Spleen (tissue), 11 donors: ENCODE data around the gene TRABD2A. TPM values are rescaled to one million over a fixed set of nuclear protein-coding genes. Genes with fewer than 3 reads are reported as not detected.
"Not testable (repeated sequence)": the region's sequence is repeated elsewhere in the genome, so short reads cannot be mapped to it uniquely, and the experiment has no call there.

Experiments used
- DNase-seq: peaks from one replicate; pipeline ENCODE4 v3.0.0-alpha.2; 2020
- H3K27ac ChIP-seq, 8 donors: fragments of 200-600 bp; sonication (generic) in 7 of 8; 1 replicate in 4 of 8; 2 replicates in 4 of 8; pipeline versions ENCODE4 v1.5.0 to v1.8.0; 2016 to 2021; ENCODE audit warnings: inconsistent platforms in 4 of 8, mild to moderate bottlenecking in 4 of 8, moderate library complexity in 1 of 8
- H3K27me3 ChIP-seq, 7 donors: fragments of 200-600 bp; sonication (generic) in 6 of 7; replicated peaks in 1 of 7; 1 replicate in 4 of 7; 2 replicates in 3 of 7; pipeline versions ENCODE4 v1.5.0 to v1.8.0; 2016 to 2021; ENCODE audit warnings: inconsistent platforms in 3 of 7, mild to moderate bottlenecking in 1 of 7
- H3K36me3 ChIP-seq, 6 donors: fragments of 200-600 bp; sonication (generic) in 5 of 6; 1 replicate in 4 of 6; 2 replicates in 2 of 6; pipeline versions ENCODE4 v1.5.0 to v1.8.0; 2016 to 2021; ENCODE audit warnings: inconsistent platforms in 2 of 6
- H3K4me1 ChIP-seq, 6 donors: fragments of 200-600 bp; sonication (generic) in 5 of 6; 1 replicate in 3 of 6; 2 replicates in 3 of 6; pipeline versions ENCODE4 v1.5.0 to v1.8.0; 2016 to 2021; ENCODE audit warnings: inconsistent platforms in 3 of 6
- H3K4me3 ChIP-seq, 8 donors: fragments of 200-600 bp; sonication (generic) in 7 of 8; 1 replicate in 4 of 8; 2 replicates in 4 of 8; pipeline versions ENCODE4 v1.5.0 to v1.8.0; 2016 to 2021; ENCODE audit warnings: inconsistent platforms in 4 of 8, mild to moderate bottlenecking in 4 of 8, moderate library complexity in 2 of 8
- H3K9me3 ChIP-seq, 8 donors: fragments of 200-600 bp; sonication (generic) in 7 of 8; 1 replicate in 4 of 8; 2 replicates in 4 of 8; pipeline versions ENCODE4 v1.5.0 to v1.8.0; 2016 to 2021; ENCODE audit warnings: inconsistent platforms in 4 of 8
- CTCF ChIP-seq, 11 experiments: fragments of 200-600 bp in 7 of 11; fragments of 450-650 bp in 4 of 11; sonication (generic) in 4 of 11; IDR thresholded peaks in 8 of 11; conservative IDR thresholded peaks in 3 of 11; 1 replicate in 7 of 11; 2 replicates in 4 of 11; pipeline versions ENCODE4 v1.4.0 to v1.8.0; 2016 to 2021; ENCODE audit warnings: antibody characterized with exemption in 11 of 11, inconsistent platforms in 4 of 11, mild to moderate bottlenecking in 1 of 11
- POLR2A ChIP-seq, 3 donors: fragments of 450-650 bp; IDR thresholded peaks; one replicate each; pipeline ENCODE4 v1.5.1; 2017; ENCODE audit warnings: antibody characterized with exemption in 3 of 3, mild to moderate bottlenecking in 1 of 3
- POLR2AphosphoS5 ChIP-seq, 3 donors: sonication (generic); formaldehyde crosslinking; IDR thresholded peaks; one replicate each; pipeline ENCODE4 v1.5.1; 2017; ENCODE audit warnings: antibody characterized with exemption in 3 of 3
- WGBS, 5 donors: extraction: QIAGEN DNeasy Blood & Tissue Kit in 3 of 5; methylation state at CpG; one replicate each; pipeline versions ENCODE4 v1.1.5 to v1.1.7; 2013 to 2018; 5-methylcytosine and 5-hydroxymethylcytosine counted together
- intact Hi-C: fragments of 100-400 bp; cut with DNase I; formaldehyde crosslinking; loops from one replicate; pipeline ENCODE4 v1.15.0; 2023; ENCODE audit warnings: low total_unique reads
- polyA plus RNA-seq, 3 donors: library from polyadenylated mRNA; stranded (reverse); fragments of 200-250 nt; gene quantifications; one replicate each; pipeline ENCODE4 v1.2.1, GENCODE V29; 2013
- total RNA-seq, 7 donors: library from RNA; depleted of rRNA in 3 of 7; stranded (reverse); fragments of >200 nt in 3 of 7; fragmentation: NEBNext Ultra II Directional in 4 of 7; extraction: Animal tissue kit (Norgen Biotek cat#: 25700) in 4 of 7; gene quantifications; one replicate each; pipeline versions ENCODE4 v1.1.0 to v1.2.1, GENCODE V29; 2016 to 2021
- donor health status: healthy with polysubstance abuse.
- donor health status: DM: no; HTN: no; CAD: no; lungs with moderate emphysema.
- donor health status: DM: no; HTN: no; CAD: no.
- donor health status: Bipolar disorder and iron deficiency.
- donor health status: healthy.
- donor health status: DM: no; HTN: no; CAD: no.
- donor health status: DM: yes; HTN: yes; CAD: no.

Gene TRABD2A
- total and polyA plus RNA-seq, 10 donors, result 4.5 to 12.5 (median 8.3) TPM

GRCh38 chr2:84919885-84920580 is 39.1 kb upstream of the TRABD2A start:
- Histone ChIP-seq H3K27me3 (no peaks in the 10 kb centered on the region), H3K4me3 (peak overlapping the region in 1 of 8 donors; percentile 5), H3K36me3 (no peaks in the 10 kb centered on the region), H3K9me3 (no peaks in the 10 kb centered on the region), H3K4me1 (peaks cover 8 to 45% (median 35%) of the 10 kb centered on the region in 6 donors), H3K27ac (peak overlapping the region; percentile 31 to 85 (median 76))
- 30 to 36% (median 33%) methylated on average over 7 of the region's 7 CpGs for WGBS, 5 donors
- TF ChIP-seq POLR2A (IDR thresholded peaks at IDR 0.05), result no peak
- peak in 1 of 3 donors; percentile 11 for TF ChIP-seq POLR2AphosphoS5 (IDR thresholded peaks at IDR 0.05)
- no peak for TF ChIP-seq CTCF (IDR thresholded peaks at IDR 0.05 in 8 of 11, conservative IDR thresholded peaks at IDR 0.05 in 3 of 11)
- no peak for DNase-seq
- intact Hi-C loops, result no loop called here

- intact Hi-C loops, result no loop called here
- Histone ChIP-seq H3K36me3 (no peaks in the 10 kb centered on the region), H3K4me1 (peaks cover 0 to 29% (median 19%) of the 10 kb centered on the region in 6 donors), H3K27ac (peak overlapping the region in 4 of 8 donors; percentile 16 to 85 (median 78)), H3K27me3 (no peaks in the 10 kb centered on the region), H3K9me3 (no peaks in the 10 kb centered on the region), H3K4me3 (no peak overlapping the region)
- no peak for DNase-seq
- TF ChIP-seq CTCF (IDR thresholded peaks at IDR 0.05 in 8 of 11, conservative IDR thresholded peaks at IDR 0.05 in 3 of 11) (no peak), POLR2AphosphoS5 (IDR thresholded peaks at IDR 0.05) (no peak), POLR2A (IDR thresholded peaks at IDR 0.05) (no peak)
- 86 to 97% (median 90%) methylated on average over 2 of the region's 2 CpGs for WGBS, 5 donors
Measured at GRCh38 chr2:84918430-84918829, 37.5 kb upstream of the TRABD2A start.

- intact Hi-C loops, H3K36me3 ChIP-seq, DNase-seq, H3K27me3 ChIP-seq, H3K9me3 ChIP-seq, H3K4me3 ChIP-seq: not testable (repeated sequence)
- WGBS, 5 donors, result 78 to 85% (median 79%) methylated on average over 5 of the region's 5 CpGs
- Histone ChIP-seq H3K27ac (peak overlapping the region in 1 of 8 donors; percentile 77), H3K4me1 (peaks cover 0 to 28% (median 19%) of the 10 kb centered on the region in 6 donors)
Measured at GRCh38 chr2:84917821-84918220, 36.9 kb upstream of the TRABD2A start.

- DNase-seq, H3K9me3 ChIP-seq, intact Hi-C loops, H3K4me3 ChIP-seq, H3K36me3 ChIP-seq, H3K27ac ChIP-seq, H3K27me3 ChIP-seq: not testable (repeated sequence)
- WGBS, 5 donors, result 95 to 100% (median 96%) methylated on average over 23 to 24 of the region's 24 CpGs
- H3K4me1 ChIP-seq, result peaks cover 0 to 28% (median 19%) of the 10 kb centered on the region in 6 donors
Measured at GRCh38 chr2:84915675-84916074, 34.8 kb upstream of the TRABD2A start.

GRCh38 chr2:84914334-84914733 is 33.5 kb upstream of the TRABD2A start:
- WGBS, 5 donors, result 87 to 94% (median 93%) methylated on average over 6 of the region's 6 CpGs
- H3K27ac ChIP-seq, result no peak overlapping the region
- no peak overlapping the region for H3K4me3 ChIP-seq
- H3K4me1 ChIP-seq, result peaks cover 0 to 18% (median 7%) of the 10 kb centered on the region in 6 donors
- no peaks in the 10 kb centered on the region for H3K9me3 ChIP-seq
- intact Hi-C loops, result no loop called here
- no peaks in the 10 kb centered on the region for H3K36me3 ChIP-seq
- no peaks in the 10 kb centered on the region for H3K27me3 ChIP-seq
- no peak for TF ChIP-seq POLR2AphosphoS5 (IDR thresholded peaks at IDR 0.05)
- TF ChIP-seq POLR2A (IDR thresholded peaks at IDR 0.05), result no peak
- TF ChIP-seq CTCF (IDR thresholded peaks at IDR 0.05 in 8 of 11, conservative IDR thresholded peaks at IDR 0.05 in 3 of 11), result no peak
- no peak for DNase-seq
